Smooth muscle cell (in vitro differentiated cells): ENCODE results near the gene TCERG1L. TPM values are rescaled to one million over a fixed set of nuclear protein-coding genes. Genes with fewer than 3 reads are reported as not detected.

ENCODE experiments used
- DNase-seq: peaks from one replicate; lab custom pipeline; 2025; ENCODE audit not compliant: unreplicated experiment; lab: John Stamatoyannopoulos, UW
- H2AFZ ChIP-seq: fragments of 200-600 bp; sonication (generic); 2 replicates; pipeline ENCODE4 v1.6.0; 2016; ENCODE audit warnings: antibody characterized with exemption, low read depth, mild to moderate bottlenecking
- H3F3A ChIP-seq: fragments of 200-600 bp; sonication (generic); 2 replicates; pipeline ENCODE4 v1.6.0; 2017; ENCODE audit warnings: antibody characterized with exemption, low read depth
- H3K27ac ChIP-seq: fragments of 200-600 bp; sonication (generic); 2 replicates; pipeline ENCODE4 v1.5.1; 2016; ENCODE audit warnings: low read depth, mild to moderate bottlenecking
- H3K27me3 ChIP-seq: fragments of 200-600 bp; sonication (generic); 2 replicates; pipeline ENCODE4 v1.6.1; 2016; ENCODE audit warnings: low read depth, mild to moderate bottlenecking
- H3K36me3 ChIP-seq: fragments of 200-600 bp; sonication (generic); 2 replicates; pipeline ENCODE4 v1.5.1; 2016; ENCODE audit warnings: low read depth
- H3K4me1 ChIP-seq: fragments of 200-600 bp; sonication (generic); 2 replicates; pipeline ENCODE4 v1.5.1; 2016; ENCODE audit warnings: low read depth
- H3K4me2 ChIP-seq: fragments of 200-600 bp; sonication (generic); 2 replicates; pipeline ENCODE4 v1.6.0; 2016; ENCODE audit warnings: mild to moderate bottlenecking
- H3K4me3 ChIP-seq: fragments of 200-600 bp; sonication (generic); 2 replicates; pipeline ENCODE4 v1.5.1; 2016; ENCODE audit warnings: mild to moderate bottlenecking
- H3K79me2 ChIP-seq: fragments of 200-600 bp; sonication (generic); 2 replicates; pipeline ENCODE4 v1.6.0; 2016; ENCODE audit warnings: low read depth, mild to moderate bottlenecking
- H3K9ac ChIP-seq: fragments of 200-600 bp; sonication (generic); 2 replicates; pipeline ENCODE4 v1.6.0; 2016; ENCODE audit warnings: low read depth
- H3K9me3 ChIP-seq: fragments of 200-600 bp; sonication (generic); replicated peaks from 2 replicates; pipeline ENCODE4 v1.5.1; 2016; ENCODE audit warnings: low read depth
- H4K20me1 ChIP-seq: fragments of 200-600 bp; sonication (generic); 2 replicates; pipeline ENCODE4 v1.6.0; 2016; ENCODE audit warnings: low read depth
- CTCF ChIP-seq: fragments of 200-600 bp; sonication (generic); IDR thresholded peaks from 2 replicates; pipeline ENCODE4 v1.5.1; 2017; ENCODE audit warnings: borderline replicate concordance, mild to moderate bottlenecking, antibody characterized with exemption; ENCODE audit not compliant: insufficient read depth, poor library complexity, severe bottlenecking
- WGBS: methylation state at CpG from one replicate; pipeline ENCODE4 v1.1.7; 2016; ENCODE audit warnings: low lambda C conversion rate; 5-methylcytosine and 5-hydroxymethylcytosine counted together
- polyA plus RNA-seq: library from polyadenylated mRNA; unstranded; fragments of >200 nt; fragmentation: Nextera tagmentation; extraction: Ambion mirVana; gene quantifications from 2 replicates; pipeline ENCODE4 v1.2.1, GENCODE V29; 2016
- total RNA-seq: library from RNA; depleted of rRNA; stranded (reverse); fragments of >200 nt; gene quantifications from 2 replicates; pipeline ENCODE4 v1.2.3, GENCODE V29; 2014

Gene TCERG1L
- total and polyA plus RNA-seq, 2 experiments from 2014 or later, result not detected

DNA sequence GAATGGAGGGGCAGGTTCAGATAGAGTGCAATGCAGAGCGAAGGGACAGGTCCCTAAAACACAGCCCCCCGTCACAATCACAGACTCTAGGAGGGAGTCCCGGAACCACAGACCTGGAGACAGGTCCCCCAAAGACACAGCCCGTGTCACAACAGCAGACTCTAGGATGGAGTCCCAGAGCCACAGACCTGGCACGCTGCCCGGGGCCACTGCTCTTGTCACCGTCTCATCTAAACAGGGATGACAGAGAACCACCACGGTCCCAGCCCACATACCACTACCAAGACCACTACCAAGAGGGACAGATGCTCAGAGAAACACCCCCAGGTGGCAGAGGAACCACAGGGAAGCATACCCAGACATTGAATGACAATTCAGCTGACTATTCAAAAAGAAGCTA, 183.9 kb downstream of the TCERG1L start:
- Histone ChIP-seq H3K79me2 (no peaks in the 10 kb centered on the region), H3K4me2 (no peak overlapping the region), H3K4me3 (no peak overlapping the region), H4K20me1 (no peaks in the 10 kb centered on the region), H3F3A (no peaks in the 10 kb centered on the region), H3K27ac (no peak overlapping the region), H3K36me3 (no peaks in the 10 kb centered on the region), H3K9ac (no peak overlapping the region), H3K9me3 (no peaks in the 10 kb centered on the region), H2AFZ (no peak overlapping the region), H3K27me3 (no peaks in the 10 kb centered on the region), H3K4me1 (peaks cover 6% of the 10 kb centered on the region)
- WGBS, result 91% methylated on average over 8 of the region's 8 CpGs
- no peak for DNase-seq
- no peak for TF ChIP-seq CTCF

DNA sequence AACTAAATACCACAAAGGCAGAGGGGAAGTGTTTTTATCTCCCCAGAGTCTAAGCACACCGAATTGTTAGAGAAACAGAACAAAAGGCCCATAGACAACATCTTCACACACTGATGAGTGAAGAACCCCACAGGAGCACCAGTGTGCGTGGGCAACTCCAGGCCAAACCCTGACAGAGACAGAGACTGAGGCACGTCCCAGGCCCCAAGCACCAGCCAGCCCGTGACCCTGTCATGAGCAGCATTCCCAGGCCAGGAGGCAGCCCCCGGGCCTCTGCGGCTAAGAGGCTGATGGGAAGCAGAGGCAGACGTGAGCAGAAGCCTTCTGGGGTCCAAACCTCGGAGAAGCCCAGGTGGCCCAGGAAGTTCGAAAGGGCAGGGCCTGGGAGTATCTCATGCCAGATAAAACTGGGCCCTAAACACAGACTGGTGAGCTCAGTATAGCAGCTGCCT, 184.4 kb downstream of the TCERG1L start:
- peaks cover 6% of the 10 kb centered on the region for H3K4me1 ChIP-seq
- no peak overlapping the region for H3K4me2 ChIP-seq
- no peaks in the 10 kb centered on the region for H3K27me3 ChIP-seq
- H3F3A ChIP-seq, result no peaks in the 10 kb centered on the region
- no peak overlapping the region for H3K9ac ChIP-seq
- no peaks in the 10 kb centered on the region for H3K36me3 ChIP-seq
- no peak for TF ChIP-seq CTCF
- H3K9me3 ChIP-seq, result no peaks in the 10 kb centered on the region
- no peak overlapping the region for H3K27ac ChIP-seq
- H2AFZ ChIP-seq, result no peak overlapping the region
- no peak overlapping the region for H3K4me3 ChIP-seq
- no peak for DNase-seq
- H4K20me1 ChIP-seq, result no peaks in the 10 kb centered on the region
- H3K79me2 ChIP-seq, result no peaks in the 10 kb centered on the region
- WGBS, result 73% methylated on average over 9 of the region's 9 CpGs

DNA sequence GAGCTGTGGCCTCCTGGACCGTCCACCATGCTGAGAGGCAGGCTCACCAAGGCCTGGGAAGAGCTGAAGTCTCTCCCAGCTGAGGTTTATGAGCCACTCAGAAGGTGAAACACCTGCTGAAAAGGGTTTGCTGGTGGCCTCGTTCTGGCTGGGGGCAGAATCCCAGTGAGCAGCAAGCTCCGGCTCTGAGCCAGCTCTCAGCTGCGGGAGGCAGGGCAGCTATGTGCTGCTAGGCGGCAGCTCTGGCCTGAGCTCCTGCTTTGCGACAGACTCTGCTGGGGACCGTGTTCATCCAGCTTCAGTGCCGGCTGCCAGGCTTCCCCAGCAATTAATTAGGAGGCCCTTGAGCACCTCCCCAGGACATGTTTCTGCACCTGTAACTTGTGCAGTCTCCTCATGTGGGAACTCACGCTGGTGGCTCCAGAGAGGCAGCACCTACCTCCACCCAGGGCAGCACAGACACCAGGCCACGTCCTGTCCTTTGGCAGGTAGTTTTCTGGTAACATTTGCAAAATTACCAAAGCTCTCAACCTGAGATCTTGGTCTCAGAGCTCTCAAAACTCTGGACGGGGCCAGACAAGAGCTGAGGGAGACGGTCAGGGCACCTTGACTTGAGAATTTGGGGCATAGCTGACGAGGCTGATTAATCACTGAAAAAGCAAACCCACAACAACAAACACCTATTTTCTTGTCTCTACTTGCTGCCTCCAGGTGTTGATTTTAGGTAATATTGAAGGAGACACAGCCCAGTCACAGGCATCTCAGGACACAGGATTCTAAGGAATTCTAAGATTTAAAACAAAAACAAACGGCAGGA, 185.0 kb downstream of the TCERG1L start:
- no peaks in the 10 kb centered on the region for H3K9me3 ChIP-seq
- no peaks in the 10 kb centered on the region for H3K79me2 ChIP-seq
- H3K27me3 ChIP-seq, result no peaks in the 10 kb centered on the region
- H3K4me3 ChIP-seq, result no peak overlapping the region
- H3K27ac ChIP-seq, result no peak overlapping the region
- H3K9ac ChIP-seq, result no peak overlapping the region
- no peaks in the 10 kb centered on the region for H4K20me1 ChIP-seq
- no peak overlapping the region for H2AFZ ChIP-seq
- WGBS, result 68% methylated on average over 14 of the region's 14 CpGs
- peaks cover 6% of the 10 kb centered on the region for H3K4me1 ChIP-seq
- no peak for DNase-seq
- H3K4me2 ChIP-seq, result no peak overlapping the region
- no peaks in the 10 kb centered on the region for H3K36me3 ChIP-seq
- TF ChIP-seq CTCF, result no peak
- H3F3A ChIP-seq, result no peaks in the 10 kb centered on the region
